SU-DHL-6 (cell line): Measurements from ENCODE around the gene USP6.

Experiments
- H2AFZ ChIP-seq: fragments of 200-600 bp; sonication (generic); 2 replicates; pipeline ENCODE4 v1.6.1; 2014; ENCODE audit warnings: low read depth, mild to moderate bottlenecking, moderate library complexity, mixed read lengths, antibody characterized with exemption, low read length; ENCODE audit not compliant: severe bottlenecking
- H3F3A ChIP-seq: fragments of 200-600 bp; shearing (Covaris generic); 2 replicates; pipeline ENCODE4 v1.6.0; 2016; ENCODE audit warnings: antibody characterized with exemption, mild to moderate bottlenecking; ENCODE audit not compliant: insufficient read depth
- H3K27ac ChIP-seq: fragments of 200-600 bp; sonication (generic); 2 replicates; pipeline ENCODE4 v1.5.1; 2016; ENCODE audit warnings: low read depth, mild to moderate bottlenecking, low read length, moderate library complexity, mixed read lengths
- H3K27me3 ChIP-seq: fragments of 200-600 bp; sonication (generic), shearing (Covaris generic); 2 replicates; pipeline ENCODE4 v1.6.0; 2014; ENCODE audit warnings: mild to moderate bottlenecking, low read length
- H3K36me3 ChIP-seq: fragments of 200-600 bp; sonication (generic); 2 replicates; pipeline ENCODE4 v1.6.1; 2014; ENCODE audit warnings: mild to moderate bottlenecking, low read length, mixed read lengths
- H3K4me2 ChIP-seq: fragments of 300-600, 200-600 bp; shearing (Covaris generic), sonication (generic); 2 replicates; pipeline ENCODE4 v1.6.0; 2014; ENCODE audit warnings: low read length, low read depth, mild to moderate bottlenecking; ENCODE audit not compliant: poor library complexity, severe bottlenecking
- H3K4me3 ChIP-seq: fragments of 200-600 bp; sonication (generic); 2 replicates; pipeline ENCODE4 v1.5.1; 2014; ENCODE audit warnings: antibody characterized with exemption, low read length, mild to moderate bottlenecking, mixed read lengths; ENCODE audit not compliant: insufficient read depth, poor library complexity, severe bottlenecking
- H3K79me2 ChIP-seq: fragments of 200-600 bp; sonication (generic); 2 replicates; pipeline ENCODE4 v1.6.1; 2014; ENCODE audit warnings: mild to moderate bottlenecking, low read length, moderate library complexity; ENCODE audit not compliant: insufficient read depth
- H3K9ac ChIP-seq: fragments of 200-600 bp; sonication (generic); 2 replicates; pipeline ENCODE4 v1.7.0; 2014; ENCODE audit warnings: mild to moderate bottlenecking, low read length
- H3K9me2 ChIP-seq: fragments of 200-600 bp; sonication (generic); replicated peaks from 2 replicates; pipeline ENCODE4 v1.6.1; 2014; ENCODE audit warnings: low read length; ENCODE audit not compliant: insufficient read depth
- H3K9me3 ChIP-seq: fragments of 200-600 bp; sonication (generic); 2 replicates; pipeline ENCODE4 v1.6.1; 2014; ENCODE audit warnings: low read length, mixed read lengths; ENCODE audit not compliant: insufficient read depth
- H4K20me1 ChIP-seq: fragments of 200-600 bp; sonication (generic); 2 replicates; pipeline ENCODE4 v1.6.1; 2014; ENCODE audit warnings: low read depth, mild to moderate bottlenecking, antibody characterized with exemption, low read length, moderate library complexity, mixed read lengths
- EZH2phosphoT487 ChIP-seq: fragments of 200-600 bp; sonication (generic), shearing (Covaris generic); conservative IDR thresholded peaks from 2 replicates; pipeline ENCODE4 v1.6.1; 2018; ENCODE audit warnings: mild to moderate bottlenecking, antibody characterized with exemption, low read length, moderate library complexity, mixed read lengths
- TF ChIP-seq, protein P1 (sequence below): fragments of 200-600 bp; sonication (generic); IDR thresholded peaks from one replicate; pipeline ENCODE4 v1.5.1; 2017; ENCODE audit warnings: antibody characterized with exemption, mild to moderate bottlenecking, low read length, moderate library complexity; ENCODE audit not compliant: insufficient read depth, poor library complexity, severe bottlenecking

The USP6 gene

DNA sequence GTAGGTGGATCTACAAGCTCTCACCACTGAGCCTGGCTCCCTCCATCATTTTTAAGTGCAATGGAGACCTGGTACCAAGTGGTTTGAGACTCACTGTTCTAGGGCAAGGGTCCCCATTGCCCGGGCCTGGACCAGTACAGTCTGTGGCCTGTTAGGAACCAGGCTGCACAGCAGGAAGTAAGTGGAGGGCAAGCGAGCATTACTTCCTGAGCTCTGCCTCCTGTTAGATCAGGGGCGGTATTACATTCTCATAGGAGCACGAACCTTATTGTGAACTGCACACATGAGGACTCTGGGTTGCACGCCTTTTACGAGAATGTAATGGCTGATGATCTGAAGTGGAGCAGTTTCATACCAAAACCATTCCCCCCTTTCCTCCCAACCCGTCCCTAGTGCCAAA is 82.6 kb downstream of the USP6 start:
- no peaks in the 10 kb centered on the region for H4K20me1 ChIP-seq
- H3K27ac ChIP-seq = peak overlapping the region; percentile 94

DNA sequence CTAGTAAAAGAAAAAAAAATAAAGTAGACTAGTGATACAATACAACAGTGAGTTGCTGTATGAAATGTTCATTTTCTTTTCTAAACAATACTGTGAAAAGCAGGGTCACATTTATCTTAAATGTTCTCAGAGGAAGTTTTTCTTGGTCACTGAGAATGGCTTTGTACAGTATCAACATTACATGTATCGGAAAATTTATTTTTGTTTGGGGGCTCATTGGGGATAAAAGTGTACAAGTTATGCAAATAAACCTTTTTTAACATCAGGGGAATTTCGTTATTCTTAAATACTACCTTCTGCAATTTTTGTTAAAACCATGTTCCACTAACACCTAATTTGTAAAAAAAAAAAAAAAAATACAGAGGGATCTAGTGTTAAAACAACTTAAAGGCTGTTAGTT is 84.5 kb downstream of the USP6 start:
- H3K36me3 ChIP-seq = no peaks in the 10 kb centered on the region
- H3K9me3 ChIP-seq = no peaks in the 10 kb centered on the region
- peak overlapping the region; percentile 44 for H3K9ac ChIP-seq
- peak overlapping the region; percentile 20 for H2AFZ ChIP-seq
- H3K9me2 ChIP-seq = no peaks in the 10 kb centered on the region
- H3K27ac ChIP-seq = peak overlapping the region; percentile 94
- H3K4me2 ChIP-seq = peak overlapping the region; percentile 64
- no peaks in the 10 kb centered on the region for H3K27me3 ChIP-seq
- H3K4me3 ChIP-seq = no peak overlapping the region
- TF ChIP-seq, protein P1, sequence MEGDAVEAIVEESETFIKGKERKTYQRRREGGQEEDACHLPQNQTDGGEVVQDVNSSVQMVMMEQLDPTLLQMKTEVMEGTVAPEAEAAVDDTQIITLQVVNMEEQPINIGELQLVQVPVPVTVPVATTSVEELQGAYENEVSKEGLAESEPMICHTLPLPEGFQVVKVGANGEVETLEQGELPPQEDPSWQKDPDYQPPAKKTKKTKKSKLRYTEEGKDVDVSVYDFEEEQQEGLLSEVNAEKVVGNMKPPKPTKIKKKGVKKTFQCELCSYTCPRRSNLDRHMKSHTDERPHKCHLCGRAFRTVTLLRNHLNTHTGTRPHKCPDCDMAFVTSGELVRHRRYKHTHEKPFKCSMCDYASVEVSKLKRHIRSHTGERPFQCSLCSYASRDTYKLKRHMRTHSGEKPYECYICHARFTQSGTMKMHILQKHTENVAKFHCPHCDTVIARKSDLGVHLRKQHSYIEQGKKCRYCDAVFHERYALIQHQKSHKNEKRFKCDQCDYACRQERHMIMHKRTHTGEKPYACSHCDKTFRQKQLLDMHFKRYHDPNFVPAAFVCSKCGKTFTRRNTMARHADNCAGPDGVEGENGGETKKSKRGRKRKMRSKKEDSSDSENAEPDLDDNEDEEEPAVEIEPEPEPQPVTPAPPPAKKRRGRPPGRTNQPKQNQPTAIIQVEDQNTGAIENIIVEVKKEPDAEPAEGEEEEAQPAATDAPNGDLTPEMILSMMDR = no peak
- no peak for TF ChIP-seq EZH2phosphoT487
- peaks cover 35% of the 10 kb centered on the region for H3F3A ChIP-seq
- no peaks in the 10 kb centered on the region for H4K20me1 ChIP-seq
- no peaks in the 10 kb centered on the region for H3K79me2 ChIP-seq

More for the DNA sequence above, 82.6 kb downstream of the USP6 start:
- no peak overlapping the region for H3K4me3 ChIP-seq
- no peaks in the 10 kb centered on the region for H3K36me3 ChIP-seq
- peak overlapping the region; percentile 4; the same call in 1 of the 2 replicates for H3K9ac ChIP-seq
- peak overlapping the region; percentile 7 for H3K4me2 ChIP-seq
- H3K79me2 ChIP-seq = no peaks in the 10 kb centered on the region
- TF ChIP-seq EZH2phosphoT487 = no peak
- TF ChIP-seq, protein P1 = no peak
- H3K9me3 ChIP-seq = no peaks in the 10 kb centered on the region
- no peaks in the 10 kb centered on the region for H3K9me2 ChIP-seq
- H2AFZ ChIP-seq = no peak overlapping the region
- no peaks in the 10 kb centered on the region for H3K27me3 ChIP-seq
- H3F3A ChIP-seq = peaks cover 43% of the 10 kb centered on the region

DNA sequence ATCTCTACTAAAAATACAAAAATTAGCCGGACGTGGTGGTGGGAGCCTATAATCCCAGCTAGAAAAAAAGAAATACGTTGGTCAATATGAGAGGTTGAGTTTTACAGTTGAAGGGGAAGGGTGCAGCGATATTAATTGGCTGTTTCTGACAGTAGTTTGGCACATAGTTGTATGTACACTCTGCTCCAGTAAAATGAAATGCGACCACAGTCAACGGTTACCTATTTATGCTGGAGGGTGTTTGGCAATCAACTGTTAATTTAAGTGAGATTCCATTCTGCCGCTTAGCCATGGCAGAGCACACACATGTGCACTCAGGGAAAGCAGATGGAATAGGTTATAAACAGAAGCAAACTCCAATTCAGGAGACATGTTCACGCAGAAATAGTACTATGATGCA is 85.2 kb downstream of the USP6 start:
- H3K4me3 ChIP-seq = no peak overlapping the region
- H3K27me3 ChIP-seq = no peaks in the 10 kb centered on the region
- peaks cover 39% of the 10 kb centered on the region for H3F3A ChIP-seq
- peak overlapping the region; percentile 62 for H2AFZ ChIP-seq
- H3K4me2 ChIP-seq = peak overlapping the region; percentile 64
- H3K36me3 ChIP-seq = no peaks in the 10 kb centered on the region
- H3K9me2 ChIP-seq = no peaks in the 10 kb centered on the region
- peak overlapping the region; percentile 94 for H3K27ac ChIP-seq
- TF ChIP-seq, protein P1 = no peak
- no peak for TF ChIP-seq EZH2phosphoT487
- no peaks in the 10 kb centered on the region for H4K20me1 ChIP-seq
- no peaks in the 10 kb centered on the region for H3K9me3 ChIP-seq
- no peaks in the 10 kb centered on the region for H3K79me2 ChIP-seq
- H3K9ac ChIP-seq = peak overlapping the region; percentile 30
